Hepatocyte (in vitro differentiated cells): ENCODE measurements around the gene TRPC3. TPM values are rescaled to one million over a fixed set of nuclear protein-coding genes. Genes with fewer than 3 reads are reported as not detected.

Source experiments
- DNase-seq: peaks from one replicate; pipeline ENCODE4 v3.0.0-alpha.2; 2016; ENCODE audit warnings: low spot score
- H2AFZ ChIP-seq: fragments of 200-600 bp; sonication (generic); 2 replicates; pipeline ENCODE4 v1.6.0; 2016; ENCODE audit warnings: antibody characterized with exemption, mild to moderate bottlenecking
- H3K27ac ChIP-seq: fragments of 200-600 bp; sonication (generic); 2 replicates; pipeline ENCODE4 v1.5.1; 2016; ENCODE audit warnings: mild to moderate bottlenecking
- H3K27me3 ChIP-seq: fragments of 200-600 bp; sonication (generic); 2 replicates; pipeline ENCODE4 v1.6.1; 2016
- H3K36me3 ChIP-seq: fragments of 200-600 bp; sonication (generic); replicated peaks from 2 replicates; pipeline ENCODE4 v1.5.1; 2016; ENCODE audit warnings: low read depth; ENCODE audit not compliant: insufficient read depth
- H3K4me1 ChIP-seq: fragments of 200-600 bp; sonication (generic); 2 replicates; pipeline ENCODE4 v1.5.1; 2016; ENCODE audit warnings: mild to moderate bottlenecking, moderate library complexity; ENCODE audit not compliant: insufficient read depth
- H3K4me2 ChIP-seq: fragments of 200-600 bp; sonication (generic); 2 replicates; pipeline ENCODE4 v1.6.0; 2016
- H3K4me3 ChIP-seq: fragments of 200-600 bp; sonication (generic); 2 replicates; pipeline ENCODE4 v1.5.1; 2016; ENCODE audit warnings: mild to moderate bottlenecking
- H3K79me2 ChIP-seq: fragments of 200-600 bp; sonication (generic); 2 replicates; pipeline ENCODE4 v1.6.0; 2017; ENCODE audit warnings: mild to moderate bottlenecking
- H3K9me2 ChIP-seq: fragments of 200-600 bp; sonication (generic); replicated peaks from 2 replicates; pipeline ENCODE4 v1.6.0; 2017; ENCODE audit warnings: mild to moderate bottlenecking; ENCODE audit not compliant: insufficient read depth
- H3K9me3 ChIP-seq: fragments of 200-600 bp; sonication (generic); 2 replicates; pipeline ENCODE4 v1.5.1; 2016; ENCODE audit warnings: low read depth, mild to moderate bottlenecking
- H4K20me1 ChIP-seq: fragments of 200-600 bp; sonication (generic); 2 replicates; pipeline ENCODE4 v1.6.0; 2016; ENCODE audit warnings: mild to moderate bottlenecking; ENCODE audit not compliant: insufficient read depth, poor library complexity, severe bottlenecking
- EZH2 ChIP-seq: fragments of 200-600 bp; sonication (generic); IDR thresholded peaks from 2 replicates; pipeline ENCODE4 v1.6.1; 2016; ENCODE audit warnings: antibody characterized with exemption, mild to moderate bottlenecking, borderline replicate concordance
- EZH2phosphoT487 ChIP-seq: fragments of 200-600 bp; sonication (generic); IDR thresholded peaks from one replicate; pipeline ENCODE4 v1.6.1; 2018; ENCODE audit warnings: antibody characterized with exemption, mild to moderate bottlenecking, low read depth, moderate library complexity; ENCODE audit not compliant: unreplicated experiment, severe bottlenecking
- WGBS: methylation state at CpG from one replicate; pipeline ENCODE4 v1.1.6; 2016; ENCODE audit warnings: low lambda C conversion rate; ENCODE audit errors: missing lambda C conversion rate; 5-methylcytosine and 5-hydroxymethylcytosine counted together
- polyA plus RNA-seq: library from polyadenylated mRNA; unstranded; fragments of >200 nt; fragmentation: Nextera tagmentation; extraction: Ambion mirVana; gene quantifications from 2 replicates; pipeline ENCODE4 v1.2.1, GENCODE V29; 2016
- total RNA-seq: library from RNA; depleted of rRNA; stranded (reverse); fragments of >200 nt; gene quantifications from 2 replicates; pipeline ENCODE4 v1.2.3, GENCODE V29; 2014
- TF ChIP-seq, protein P1 (sequence below): fragments of 200-600 bp; sonication (generic); IDR thresholded peaks from 2 replicates; pipeline ENCODE4 v1.5.1; 2016; ENCODE audit warnings: antibody characterized with exemption, mild to moderate bottlenecking; ENCODE audit not compliant: poor library complexity

Gene TRPC3
- total and polyA plus RNA-seq, 2 experiments from 2014 or later: 1.9 to 2.2 TPM

DNA sequence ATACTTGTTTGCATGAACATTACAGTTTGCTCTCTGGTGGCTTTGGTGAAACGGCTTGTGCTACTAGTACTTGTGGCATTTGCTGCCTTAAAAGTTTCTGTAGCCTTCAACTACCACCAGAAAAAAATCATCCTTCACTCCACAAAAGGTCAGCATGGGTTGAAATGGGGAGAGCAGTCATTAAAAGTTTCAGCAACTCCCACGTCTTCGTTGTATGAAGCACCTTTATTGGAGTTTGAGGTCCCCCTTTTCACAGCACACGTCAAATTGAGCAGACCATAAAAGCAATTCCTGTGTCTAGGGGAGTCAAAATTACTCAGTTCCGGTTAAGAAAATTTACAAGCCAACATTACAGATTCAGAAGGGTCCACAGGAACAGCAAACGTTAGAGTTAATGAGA is 105.2 kb downstream of the TRPC3 start:
- Histone ChIP-seq H3K9me2 (no peaks in the 10 kb centered on the region), H3K4me2 (no peak overlapping the region), H3K79me2 (no peaks in the 10 kb centered on the region), H4K20me1 (no peaks in the 10 kb centered on the region), H2AFZ (no peak overlapping the region), H3K4me1 (no peaks in the 10 kb centered on the region), H3K9me3 (no peaks in the 10 kb centered on the region), H3K36me3 (no peaks in the 10 kb centered on the region), H3K27ac (no peak overlapping the region), H3K4me3 (no peak overlapping the region), H3K27me3 (no peaks in the 10 kb centered on the region)
- no peak for DNase-seq
- no peak for TF ChIP-seq EZH2
- TF ChIP-seq EZH2phosphoT487: no peak
- TF ChIP-seq, protein P1, sequence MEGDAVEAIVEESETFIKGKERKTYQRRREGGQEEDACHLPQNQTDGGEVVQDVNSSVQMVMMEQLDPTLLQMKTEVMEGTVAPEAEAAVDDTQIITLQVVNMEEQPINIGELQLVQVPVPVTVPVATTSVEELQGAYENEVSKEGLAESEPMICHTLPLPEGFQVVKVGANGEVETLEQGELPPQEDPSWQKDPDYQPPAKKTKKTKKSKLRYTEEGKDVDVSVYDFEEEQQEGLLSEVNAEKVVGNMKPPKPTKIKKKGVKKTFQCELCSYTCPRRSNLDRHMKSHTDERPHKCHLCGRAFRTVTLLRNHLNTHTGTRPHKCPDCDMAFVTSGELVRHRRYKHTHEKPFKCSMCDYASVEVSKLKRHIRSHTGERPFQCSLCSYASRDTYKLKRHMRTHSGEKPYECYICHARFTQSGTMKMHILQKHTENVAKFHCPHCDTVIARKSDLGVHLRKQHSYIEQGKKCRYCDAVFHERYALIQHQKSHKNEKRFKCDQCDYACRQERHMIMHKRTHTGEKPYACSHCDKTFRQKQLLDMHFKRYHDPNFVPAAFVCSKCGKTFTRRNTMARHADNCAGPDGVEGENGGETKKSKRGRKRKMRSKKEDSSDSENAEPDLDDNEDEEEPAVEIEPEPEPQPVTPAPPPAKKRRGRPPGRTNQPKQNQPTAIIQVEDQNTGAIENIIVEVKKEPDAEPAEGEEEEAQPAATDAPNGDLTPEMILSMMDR: no peak
- WGBS: 88% methylated on average over 6 of the region's 6 CpGs

GRCh38 chr4:121842862-121843261 is 109.0 kb downstream of the TRPC3 start:
- H4K20me1 ChIP-seq: no peaks in the 10 kb centered on the region
- no peaks in the 10 kb centered on the region for H3K36me3 ChIP-seq
- H3K27me3 ChIP-seq: no peaks in the 10 kb centered on the region
- no peak overlapping the region for H3K27ac ChIP-seq
- no peak overlapping the region for H2AFZ ChIP-seq
- TF ChIP-seq EZH2 (no peak), EZH2phosphoT487 (no peak)
- TF ChIP-seq, protein P1: no peak
- H3K9me3 ChIP-seq: no peaks in the 10 kb centered on the region
- no peaks in the 10 kb centered on the region for H3K79me2 ChIP-seq
- H3K4me3 ChIP-seq: no peak overlapping the region
- 98% methylated on average over 4 of the region's 4 CpGs for WGBS
- no peaks in the 10 kb centered on the region for H3K4me1 ChIP-seq
- no peak for DNase-seq
- no peaks in the 10 kb centered on the region for H3K9me2 ChIP-seq
- no peak overlapping the region for H3K4me2 ChIP-seq

DNA sequence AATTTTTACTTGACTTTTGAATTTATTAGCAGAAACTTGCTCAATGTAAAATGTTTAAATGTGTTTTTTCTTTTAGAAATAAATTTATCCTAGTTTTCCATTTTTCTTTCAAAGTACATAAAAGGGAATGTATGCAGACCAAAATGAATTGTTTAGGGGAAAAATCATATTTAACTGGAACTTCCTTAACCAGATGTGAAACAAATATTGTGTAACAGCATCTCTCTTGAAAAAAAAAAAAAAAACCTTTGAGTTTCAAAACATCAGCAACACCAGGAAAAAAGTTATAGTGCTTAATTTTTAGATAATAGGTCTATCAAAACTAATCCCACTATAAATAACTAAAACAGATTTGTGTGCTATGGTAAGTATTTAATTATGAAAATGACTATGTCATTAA is 113.7 kb downstream of the TRPC3 start:
- Histone ChIP-seq H3K4me2 (no peak overlapping the region), H3K4me3 (no peak overlapping the region), H3K36me3 (no peaks in the 10 kb centered on the region), H2AFZ (no peak overlapping the region), H3K9me3 (no peaks in the 10 kb centered on the region), H3K9me2 (no peaks in the 10 kb centered on the region), H4K20me1 (no peaks in the 10 kb centered on the region), H3K4me1 (no peaks in the 10 kb centered on the region), H3K27ac (no peak overlapping the region), H3K27me3 (no peaks in the 10 kb centered on the region), H3K79me2 (no peaks in the 10 kb centered on the region)
- no peak for DNase-seq
- TF ChIP-seq, protein P1: no peak
- no peak for TF ChIP-seq EZH2phosphoT487
- TF ChIP-seq EZH2: no peak

GRCh38 chr4:121829511-121829910 is 122.3 kb downstream of the TRPC3 start:
- H3K9me2 ChIP-seq: no peaks in the 10 kb centered on the region
- H3K4me3 ChIP-seq: no peak overlapping the region
- 90% methylated on average over 5 of the region's 5 CpGs for WGBS
- TF ChIP-seq, protein P1: no peak
- TF ChIP-seq EZH2: no peak
- no peak for TF ChIP-seq EZH2phosphoT487
- H3K9me3 ChIP-seq: no peaks in the 10 kb centered on the region
- no peaks in the 10 kb centered on the region for H4K20me1 ChIP-seq
- DNase-seq: no peak
- H3K27me3 ChIP-seq: no peaks in the 10 kb centered on the region
- no peaks in the 10 kb centered on the region for H3K36me3 ChIP-seq
- no peaks in the 10 kb centered on the region for H3K79me2 ChIP-seq
- H3K27ac ChIP-seq: no peak overlapping the region
- H3K4me2 ChIP-seq: no peak overlapping the region
- no peaks in the 10 kb centered on the region for H3K4me1 ChIP-seq
- H2AFZ ChIP-seq: no peak overlapping the region
